GM10847 (cell line): Measurements from ENCODE around the gene IFIT2.
A peak's percentile ranks its signal among the peaks of the same experiment; 100 is the strongest.

ENCODE experiments used
- POLR2A ChIP-seq: IDR thresholded peaks from 2 replicates; pipeline ENCODE4 v1.6.1; 2011; ENCODE audit not compliant: insufficient read length; ENCODE audit errors: extremely low read depth

IFIT2 gene

GRCh38 chr10:89301721-89302445 is at the start of gene IFIT2:
TSS of gene IFIT2 (plus strand) at chr10:89302046. CDS start at chr10:89302124, 78 bp downstream.
- peak; percentile 58 for TF ChIP-seq POLR2A

GRCh38 chr10:89252225-89252585 is 49.6 kb upstream of the IFIT2 start:
- no peak for TF ChIP-seq POLR2A

GRCh38 chr10:89255793-89256192 is 46.1 kb upstream of the IFIT2 start:
- no peak for TF ChIP-seq POLR2A

- TF ChIP-seq POLR2A = no peak
Measured at GRCh38 chr10:89256340-89256739, 45.5 kb upstream of the IFIT2 start.

- TF ChIP-seq POLR2A = no peak
Measured at GRCh38 chr10:89256962-89257361, 44.9 kb upstream of the IFIT2 start.

- no peak for TF ChIP-seq POLR2A
Measured at GRCh38 chr10:89257581-89257980, 44.3 kb upstream of the IFIT2 start.

- no peak for TF ChIP-seq POLR2A
Measured at GRCh38 chr10:89258881-89259280, 43.0 kb upstream of the IFIT2 start.

GRCh38 chr10:89262086-89263051 is 39.5 kb upstream of the IFIT2 start:
- no peak for TF ChIP-seq POLR2A

GRCh38 chr10:89263091-89263490 is 38.8 kb upstream of the IFIT2 start:
- no peak for TF ChIP-seq POLR2A

GRCh38 chr10:89263531-89263930 is 38.3 kb upstream of the IFIT2 start:
- TF ChIP-seq POLR2A = no peak

- no peak for TF ChIP-seq POLR2A
Measured at GRCh38 chr10:89266721-89267453, 35.0 kb upstream of the IFIT2 start.

GRCh38 chr10:89269433-89270152 is 32.3 kb upstream of the IFIT2 start:
- no peak for TF ChIP-seq POLR2A

GRCh38 chr10:89270153-89270483 is 31.7 kb upstream of the IFIT2 start:
- TF ChIP-seq POLR2A = no peak

- TF ChIP-seq POLR2A = no peak
Measured at GRCh38 chr10:89271532-89271931, 30.3 kb upstream of the IFIT2 start.

- TF ChIP-seq POLR2A = no peak
Measured at GRCh38 chr10:89273680-89274079, 28.2 kb upstream of the IFIT2 start.
